CD14-positive monocyte (primary cell): ENCODE data around the gene DEAF1. TPM values are rescaled to one million over a fixed set of nuclear protein-coding genes. Genes with fewer than 3 reads are reported as not detected.

Experiments used
- DNase-seq, 3 donors: peaks; one replicate each; pipeline ENCODE4 v3.0.0-alpha.2; 2011 to 2022
- H2AFZ ChIP-seq: 2 replicates; pipeline ENCODE4 v1.6.0; 2012; ENCODE audit warnings: mild to moderate bottlenecking, low read depth, low read length, inconsistent platforms; ENCODE audit not compliant: insufficient read depth, poor library complexity, severe bottlenecking
- H3K27ac ChIP-seq, 2 donors: 1 replicate in 1 of 2; 2 replicates in 1 of 2; pipeline ENCODE4 v1.5.1; 2012 to 2013; ENCODE audit warnings: low read length in 2 of 2, control low read depth in 1 of 2, inconsistent platforms in 1 of 2, low read depth in 1 of 2, mild to moderate bottlenecking in 1 of 2
- H3K27me3 ChIP-seq, 2 donors: one replicate each; pipeline versions ENCODE4 v1.6.0 to v1.6.1; 2011 to 2013; ENCODE audit warnings: low read length in 2 of 2; ENCODE audit not compliant: control insufficient read depth in 2 of 2, insufficient read depth in 2 of 2
- H3K36me3 ChIP-seq, 2 donors: replicated peaks in 1 of 2; 1 replicate in 1 of 2; 2 replicates in 1 of 2; pipeline versions ENCODE4 v1.5.1 to v1.6.1; 2012 to 2013; ENCODE audit warnings: low read length in 2 of 2, control low read depth in 1 of 2, inconsistent platforms in 1 of 2, mild to moderate bottlenecking in 1 of 2; ENCODE audit not compliant: insufficient read depth in 2 of 2, control insufficient read depth in 1 of 2
- H3K4me1 ChIP-seq, 2 donors: 1 replicate in 1 of 2; 2 replicates in 1 of 2; pipeline versions ENCODE4 v1.5.1 to v1.6.1; 2012 to 2013; ENCODE audit warnings: low read length in 2 of 2, control low read depth in 1 of 2, inconsistent platforms in 1 of 2, mild to moderate bottlenecking in 1 of 2, moderate library complexity in 1 of 2; ENCODE audit not compliant: insufficient read depth in 2 of 2, control insufficient read depth in 1 of 2
- H3K4me2 ChIP-seq: replicated peaks from 2 replicates; pipeline ENCODE3; 2012; ENCODE audit warnings: low read length, moderate library complexity, mild to moderate bottlenecking; ENCODE audit not compliant: poor library complexity, severe bottlenecking; ENCODE audit errors: extremely low read depth
- H3K4me3 ChIP-seq, 3 experiments: fragments of 200-600 bp in 1 of 3; sonication (generic) in 1 of 3; replicated peaks in 1 of 3; 1 replicate in 2 of 3; 2 replicates in 1 of 3; pipeline ENCODE4 v1.5.1; 2011 to 2013; ENCODE audit warnings: low read length in 3 of 3, mild to moderate bottlenecking in 3 of 3, control low read depth in 2 of 3, low read depth in 2 of 3, inconsistent platforms in 1 of 3, moderate library complexity in 1 of 3
- H3K79me2 ChIP-seq: 2 replicates; pipeline ENCODE4 v1.6.0; 2012; ENCODE audit warnings: mild to moderate bottlenecking, control low read depth, inconsistent platforms, low read length, moderate library complexity; ENCODE audit not compliant: insufficient read depth
- H3K9ac ChIP-seq: 2 replicates; pipeline ENCODE4 v1.6.0; 2017; ENCODE audit warnings: low read length, mild to moderate bottlenecking; ENCODE audit not compliant: insufficient read depth, poor library complexity, severe bottlenecking
- H3K9me3 ChIP-seq, 2 donors: replicated peaks in 1 of 2; 1 replicate in 1 of 2; 2 replicates in 1 of 2; pipeline versions ENCODE4 v1.5.1 to v1.6.1; 2012 to 2013; ENCODE audit warnings: low read length in 2 of 2, control low read depth in 1 of 2; ENCODE audit not compliant: control insufficient read depth in 1 of 2, insufficient read depth in 1 of 2
- H4K20me1 ChIP-seq: 2 replicates; pipeline ENCODE4 v1.6.0; 2012; ENCODE audit warnings: mild to moderate bottlenecking, low read length, control low read depth, moderate library complexity; ENCODE audit not compliant: insufficient read depth
- H3K27ac Mint-ChIP-seq, 7 donors: one replicate each; pipeline ENCODE4 v1.8.0; 2020; ENCODE audit warnings: mild to moderate bottlenecking in 7 of 7, mixed read lengths in 7 of 7, moderate library complexity in 6 of 7, inconsistent platforms in 2 of 7
- H3K27me3 Mint-ChIP-seq, 3 donors: one replicate each; pipeline ENCODE4 v1.8.0; 2021 to 2022; ENCODE audit warnings: low read depth in 3 of 3, mild to moderate bottlenecking in 3 of 3, mixed read lengths in 3 of 3, moderate library complexity in 3 of 3, inconsistent platforms in 1 of 3
- H3K36me3 Mint-ChIP-seq, 2 donors: one replicate each; pipeline ENCODE4 v1.8.0; 2020; ENCODE audit warnings: mixed read lengths in 2 of 2, inconsistent platforms in 1 of 2, mild to moderate bottlenecking in 1 of 2
- H3K4me1 Mint-ChIP-seq: one replicate; pipeline ENCODE4 v1.8.0; 2020; ENCODE audit warnings: mild to moderate bottlenecking, mixed read lengths
- H3K4me3 Mint-ChIP-seq, 2 donors: one replicate each; pipeline ENCODE4 v1.8.0; 2020; ENCODE audit warnings: mild to moderate bottlenecking in 2 of 2, mixed read lengths in 2 of 2, moderate library complexity in 1 of 2
- H3K9me3 Mint-ChIP-seq, 7 donors: one replicate each; pipeline ENCODE4 v1.8.0; 2020 to 2022; ENCODE audit warnings: mixed read lengths in 7 of 7, mild to moderate bottlenecking in 6 of 7, moderate library complexity in 6 of 7, inconsistent platforms in 2 of 7
- WGBS: methylation state at CpG from one replicate; pipeline ENCODE4 v1.1.5; 2013; ENCODE audit warnings: missing lambda C conversion rate; ENCODE audit not compliant: insufficient coverage; 5-methylcytosine and 5-hydroxymethylcytosine counted together
- intact Hi-C, 2 donors: fragments of 100-400 bp; cut with micrococcal nuclease; formaldehyde crosslinking; loops; one replicate each; pipeline versions ENCODE4 v1.15.0 to v1.15.1; 2023
- polyA plus RNA-seq, 3 donors: library from polyadenylated mRNA; depleted of rRNA in 1 of 3; unstranded in 2 of 3; stranded (reverse) in 1 of 3; fragments of 300-500 nt in 2 of 3; fragments of >200 nt in 1 of 3; fragmentation: Illumina TruSeq in 2 of 3; gene quantifications; 1 replicate in 2 of 3; 2 replicates in 1 of 3; pipeline ENCODE4 v1.2.3, GENCODE V29; 2012 to 2021
- TF ChIP-seq, protein P1 (sequence below): fragments of 200-600 bp; IDR thresholded peaks from one replicate; pipeline ENCODE4 v1.8.0; 2022; ENCODE audit warnings: antibody characterized with exemption, mild to moderate bottlenecking

The DEAF1 gene
- polyA plus RNA-seq, 3 donors: 18.0 to 22.3 (median 22.2) TPM

DNA sequence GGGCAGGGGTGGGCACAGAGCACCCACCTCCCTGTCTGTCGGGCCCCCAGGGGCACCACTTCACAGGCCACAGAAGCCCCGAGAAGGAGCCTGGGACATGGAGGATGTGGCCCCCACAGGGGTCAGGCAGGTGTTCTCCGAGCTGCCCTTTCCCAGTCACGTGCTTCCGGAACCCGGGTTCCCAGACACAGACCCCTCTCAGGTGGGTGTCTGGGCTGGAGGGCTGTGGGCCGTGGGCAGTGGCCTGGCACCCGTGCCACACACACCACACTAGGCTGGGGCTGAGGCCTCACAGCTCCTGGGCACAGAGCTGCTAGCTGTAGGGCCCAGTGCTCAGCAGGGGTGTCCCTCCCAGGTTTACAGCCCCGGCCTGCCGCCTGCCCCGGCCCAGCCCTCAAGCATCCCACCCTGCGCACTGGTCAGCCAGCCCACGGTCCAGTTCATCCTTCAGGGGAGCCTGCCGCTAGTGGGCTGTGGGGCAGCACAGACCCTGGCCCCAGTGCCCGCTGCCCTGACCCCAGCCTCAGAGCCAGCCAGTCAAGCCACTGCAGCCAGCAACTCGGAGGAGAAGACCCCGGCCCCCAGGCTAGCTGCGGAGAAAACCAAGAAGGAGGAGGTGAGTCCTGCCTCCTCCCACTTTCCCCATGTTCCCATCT, 84.7 kb downstream of the DEAF1 start:
- TF ChIP-seq, protein P1, sequence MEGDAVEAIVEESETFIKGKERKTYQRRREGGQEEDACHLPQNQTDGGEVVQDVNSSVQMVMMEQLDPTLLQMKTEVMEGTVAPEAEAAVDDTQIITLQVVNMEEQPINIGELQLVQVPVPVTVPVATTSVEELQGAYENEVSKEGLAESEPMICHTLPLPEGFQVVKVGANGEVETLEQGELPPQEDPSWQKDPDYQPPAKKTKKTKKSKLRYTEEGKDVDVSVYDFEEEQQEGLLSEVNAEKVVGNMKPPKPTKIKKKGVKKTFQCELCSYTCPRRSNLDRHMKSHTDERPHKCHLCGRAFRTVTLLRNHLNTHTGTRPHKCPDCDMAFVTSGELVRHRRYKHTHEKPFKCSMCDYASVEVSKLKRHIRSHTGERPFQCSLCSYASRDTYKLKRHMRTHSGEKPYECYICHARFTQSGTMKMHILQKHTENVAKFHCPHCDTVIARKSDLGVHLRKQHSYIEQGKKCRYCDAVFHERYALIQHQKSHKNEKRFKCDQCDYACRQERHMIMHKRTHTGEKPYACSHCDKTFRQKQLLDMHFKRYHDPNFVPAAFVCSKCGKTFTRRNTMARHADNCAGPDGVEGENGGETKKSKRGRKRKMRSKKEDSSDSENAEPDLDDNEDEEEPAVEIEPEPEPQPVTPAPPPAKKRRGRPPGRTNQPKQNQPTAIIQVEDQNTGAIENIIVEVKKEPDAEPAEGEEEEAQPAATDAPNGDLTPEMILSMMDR: no peak
- H2AFZ ChIP-seq: no peak overlapping the region
- intact Hi-C loops: loop anchor here (5.0 kb wide), 1 partner anchor 33 kb away; the partner anchor contains the start of gene PHRF1 (in 2 of the 2)
- H3K4me2 ChIP-seq: no peak overlapping the region
- H3K36me3 ChIP-seq: peaks cover 85 to 94% of the 10 kb centered on the region in 2 donors
- H3K9me3 ChIP-seq: no peaks in the 10 kb centered on the region
- no peak overlapping the region for H3K9ac ChIP-seq
- Mint-ChIP-seq H3K36me3 (peaks cover 57 to 82% of the 10 kb centered on the region in 2 donors), H3K4me3 (no peak overlapping the region), H3K4me1 (peaks cover 15% of the 10 kb centered on the region), H3K9me3 (no peaks in the 10 kb centered on the region), H3K27me3 (peaks cover 0 to 1% (median 0%) of the 10 kb centered on the region in 3 donors), H3K27ac (peak overlapping the region in 5 of 7 donors; percentile 18 to 74 (median 61))
- peaks cover 23 to 24% of the 10 kb centered on the region in 2 donors for H3K4me1 ChIP-seq
- H3K27me3 ChIP-seq: no peaks in the 10 kb centered on the region
- H3K79me2 ChIP-seq: peaks cover 23% of the 10 kb centered on the region
- H3K27ac ChIP-seq: no peak overlapping the region
- peaks cover 60% of the 10 kb centered on the region for H4K20me1 ChIP-seq
- WGBS: 99% methylated on average over 8 of the region's 18 CpGs
- H3K4me3 ChIP-seq: no peak overlapping the region
- DNase-seq: no peak

DNA sequence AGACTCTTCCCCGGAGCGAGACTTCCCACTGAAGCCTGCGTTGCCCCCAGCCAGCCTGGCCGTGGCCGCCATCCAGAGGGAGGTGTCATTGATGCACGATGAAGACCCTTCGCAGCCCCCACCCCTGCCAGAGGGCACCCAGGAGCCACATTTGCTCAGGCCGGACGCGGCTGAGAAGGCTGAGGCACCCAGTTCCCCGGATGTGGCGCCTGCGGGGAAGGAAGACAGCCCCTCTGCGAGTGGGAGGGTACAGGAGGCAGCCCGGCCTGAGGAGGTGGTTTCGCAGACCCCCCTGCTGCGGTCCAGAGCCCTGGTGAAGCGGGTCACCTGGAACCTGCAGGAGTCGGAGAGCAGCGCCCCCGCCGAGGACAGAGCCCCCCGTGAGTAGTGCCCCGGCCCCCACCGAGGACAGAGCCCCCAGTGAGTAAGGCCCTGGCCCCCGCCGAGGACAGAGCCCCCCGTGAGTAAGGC, 85.6 kb downstream of the DEAF1 start:
- H3K9me3 Mint-ChIP-seq: no peaks in the 10 kb centered on the region
- H3K79me2 ChIP-seq: peaks cover 14% of the 10 kb centered on the region
- no peak overlapping the region for H3K4me3 ChIP-seq
- no peak overlapping the region for H3K4me3 Mint-ChIP-seq
- peaks cover 12% of the 10 kb centered on the region for H3K4me1 Mint-ChIP-seq
- WGBS: 94% methylated on average over 24 of the region's 28 CpGs
- no peak overlapping the region for H3K4me2 ChIP-seq
- no peak for DNase-seq
- H2AFZ ChIP-seq: no peak overlapping the region
- H3K27me3 ChIP-seq: no peaks in the 10 kb centered on the region
- TF ChIP-seq, protein P1: no peak
- H3K36me3 ChIP-seq: peaks cover 90 to 97% of the 10 kb centered on the region in 2 donors
- no peak overlapping the region for H3K27ac ChIP-seq
- peaks cover 0 to 1% (median 0%) of the 10 kb centered on the region in 3 donors for H3K27me3 Mint-ChIP-seq
- intact Hi-C loops: no loop called here
- H3K9me3 ChIP-seq: no peaks in the 10 kb centered on the region
- H3K4me1 ChIP-seq: peaks cover 14 to 15% of the 10 kb centered on the region in 2 donors
- no peak overlapping the region for H3K9ac ChIP-seq
- peaks cover 51% of the 10 kb centered on the region for H4K20me1 ChIP-seq
- H3K36me3 Mint-ChIP-seq: peaks cover 65 to 87% of the 10 kb centered on the region in 2 donors
- H3K27ac Mint-ChIP-seq: peak overlapping the region in 1 of 7 donors; percentile 33
